ENCODE results near the gene MPDU1. TPM values are rescaled to one million over a fixed set of nuclear protein-coding genes. Genes with fewer than 3 reads are reported as not detected.
A peak's percentile ranks its signal among the peaks of the same experiment; 100 is the strongest.

Gene MPDU1
- total RNA-seq, 1 donor from 2014 or later = 22.4 TPM

DNA sequence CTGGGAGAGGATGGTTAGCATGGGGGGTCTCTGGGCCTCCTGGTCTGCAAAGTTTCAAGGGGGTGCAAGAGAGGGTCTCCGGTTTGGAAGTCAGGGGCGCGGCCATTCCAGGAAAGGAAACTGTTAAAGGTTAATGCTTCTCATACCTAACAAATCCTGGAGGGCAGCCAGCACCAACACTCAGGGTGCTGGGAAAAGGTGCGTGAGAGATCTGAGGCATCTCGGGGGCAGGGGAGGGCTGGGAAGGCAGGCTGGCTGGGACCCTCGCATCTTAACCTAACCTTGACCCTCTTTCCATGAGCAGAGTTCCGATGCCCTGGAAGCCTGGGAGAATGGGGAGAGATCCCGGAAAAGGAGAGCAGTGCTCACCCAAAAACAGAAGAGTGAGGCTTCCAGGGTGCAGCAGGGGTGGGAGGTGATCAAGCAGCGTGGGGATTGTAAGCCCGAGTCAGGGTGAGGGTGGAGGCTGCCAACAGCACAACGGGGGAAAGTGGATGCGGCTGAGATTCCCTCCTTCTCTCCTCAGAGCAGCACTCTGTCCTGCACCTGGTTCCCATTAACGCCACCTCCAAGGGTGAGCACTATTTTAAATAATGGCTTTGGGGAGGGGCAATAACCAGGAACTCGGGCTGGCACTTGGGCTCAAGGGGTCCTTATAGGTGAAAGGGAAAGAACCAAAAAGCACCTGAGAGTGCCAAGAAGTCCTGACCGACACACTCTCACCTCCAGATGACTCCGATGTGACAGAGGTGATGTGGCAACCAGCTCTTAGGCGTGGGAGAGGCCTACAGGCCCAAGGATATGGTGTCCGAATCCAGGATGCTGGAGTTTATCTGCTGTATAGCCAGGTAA is 24.1 kb upstream of the MPDU1 start:
- intact Hi-C loops (cut with DNase I) = loop anchor here (2.0 to 5.0 kb wide), 5 partner anchors 45 to 322 kb away; partner anchors contain the start of genes FGF11, PHF23, POLR2A and TMEM95

DNA sequence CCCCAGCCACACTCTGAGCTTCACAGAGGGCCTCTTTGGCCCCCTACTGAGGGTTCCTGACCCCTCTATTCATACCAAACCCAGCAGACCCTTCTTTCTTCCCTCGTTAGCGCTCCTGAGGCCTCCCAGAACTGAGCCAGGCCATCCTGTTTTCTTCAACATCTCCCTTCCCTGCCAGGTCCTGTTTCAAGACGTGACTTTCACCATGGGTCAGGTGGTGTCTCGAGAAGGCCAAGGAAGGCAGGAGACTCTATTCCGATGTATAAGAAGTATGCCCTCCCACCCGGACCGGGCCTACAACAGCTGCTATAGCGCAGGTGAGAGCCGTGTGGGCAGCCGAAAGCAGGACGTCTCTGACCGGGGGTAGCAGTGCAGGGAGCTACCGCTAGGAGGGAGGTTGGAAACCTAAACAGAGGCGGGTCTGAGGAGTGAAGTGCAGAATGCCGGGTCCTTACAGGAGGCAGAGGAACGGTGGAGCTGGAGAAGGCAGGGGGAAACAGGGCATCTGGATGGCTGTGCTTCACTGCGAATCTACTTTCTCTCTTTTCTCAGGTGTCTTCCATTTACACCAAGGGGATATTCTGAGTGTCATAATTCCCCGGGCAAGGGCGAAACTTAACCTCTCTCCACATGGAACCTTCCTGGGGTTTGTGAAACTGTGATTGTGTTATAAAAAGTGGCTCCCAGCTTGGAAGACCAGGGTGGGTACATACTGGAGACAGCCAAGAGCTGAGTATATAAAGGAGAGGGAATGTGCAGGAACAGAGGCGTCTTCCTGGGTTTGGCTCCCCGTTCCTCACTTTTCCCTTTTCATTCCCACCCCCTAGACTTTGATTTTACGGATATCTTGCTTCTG is 23.3 kb upstream of the MPDU1 start:
- no peak for DNase-seq (ENCODE audit: low spot score)
- intact Hi-C loops (cut with DNase I) = loop anchor here (1.0 to 5.0 kb wide), 4 partner anchors 46 to 203 kb away; partner anchors contain the start of genes FGF11, TMEM256 and TMEM95

More for the DNA sequence above, 24.1 kb upstream of the MPDU1 start:
- no peak for DNase-seq (ENCODE audit: low spot score)

DNA sequence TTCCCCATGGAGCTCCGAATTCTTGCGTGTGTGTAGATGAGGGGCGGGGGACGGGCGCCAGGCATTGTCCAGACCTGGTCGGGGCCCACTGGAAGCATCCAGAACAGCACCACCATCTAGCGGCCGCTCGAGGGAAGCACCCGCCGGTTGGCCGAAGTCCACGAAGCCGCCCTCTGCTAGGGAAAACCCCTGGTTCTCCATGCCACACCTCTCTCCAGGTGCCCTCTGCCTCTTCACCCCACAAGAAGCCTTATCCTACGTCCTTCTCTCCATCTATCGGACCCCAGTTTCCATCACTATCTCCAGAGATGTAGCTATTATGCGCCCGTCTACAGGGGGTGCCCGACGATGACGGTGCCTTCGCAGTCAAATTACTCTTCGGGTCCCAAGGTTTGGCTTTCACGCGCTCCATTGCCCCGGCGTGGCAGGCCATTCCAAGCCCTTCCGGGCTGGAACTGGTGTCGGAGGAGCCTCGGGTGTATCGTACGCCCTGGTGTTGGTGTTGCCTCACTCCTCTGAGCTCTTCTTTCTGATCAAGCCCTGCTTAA is 22.6 kb upstream of the MPDU1 start:
- DNase-seq (ENCODE audit: low spot score) = peak; percentile 95
- intact Hi-C loops (cut with DNase I) = loop anchor here (1.0 to 5.0 kb wide), 4 partner anchors 46 to 204 kb away; partner anchors contain the start of genes FGF11, TMEM256 and TMEM95

DNA sequence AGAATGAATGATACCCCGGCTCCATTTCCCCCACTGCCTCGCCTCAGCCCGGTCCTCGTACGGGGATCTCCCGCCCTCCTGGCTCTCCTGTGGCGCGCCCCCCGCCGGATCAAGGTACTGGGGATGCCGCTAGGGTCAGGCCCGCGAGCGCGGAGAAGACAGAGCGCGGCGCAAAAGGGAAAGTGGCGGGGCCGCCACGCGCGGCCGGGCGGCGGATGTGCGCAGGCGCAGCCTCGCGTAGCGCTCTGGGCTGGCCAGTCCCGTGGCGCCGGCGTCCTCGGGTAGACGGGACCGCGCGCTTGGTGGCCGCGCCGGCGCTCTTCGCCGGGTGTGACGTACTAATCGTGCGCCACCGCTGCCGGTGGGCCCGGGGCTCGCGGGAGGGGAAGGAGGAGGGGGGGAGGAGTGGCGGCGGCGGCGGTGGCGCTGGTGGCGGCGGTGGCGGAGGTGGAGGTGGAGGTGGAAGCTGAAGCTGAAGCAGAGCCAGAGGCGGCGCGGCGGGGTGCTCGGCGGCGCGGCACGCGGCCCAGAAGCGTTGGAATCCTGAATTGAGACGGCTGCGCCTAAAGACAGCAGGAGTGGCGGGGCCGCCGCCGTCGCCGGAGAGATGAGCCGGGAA is 22.0 kb upstream of the MPDU1 start, which contains the start of gene SENP3:
Gene SENP3, plus strand, starts transcription at position 331 of the 619 bp plus-strand sequence. CDS start 1,158 bp downstream, outside the sequence.
- intact Hi-C loops (cut with DNase I) = loop anchor here (1.0 to 5.0 kb wide), 4 partner anchors 47 to 204 kb away; partner anchors contain the start of genes FGF11, TMEM256 and TMEM95
- peak; percentile 94 for DNase-seq (ENCODE audit: low spot score)

DNA sequence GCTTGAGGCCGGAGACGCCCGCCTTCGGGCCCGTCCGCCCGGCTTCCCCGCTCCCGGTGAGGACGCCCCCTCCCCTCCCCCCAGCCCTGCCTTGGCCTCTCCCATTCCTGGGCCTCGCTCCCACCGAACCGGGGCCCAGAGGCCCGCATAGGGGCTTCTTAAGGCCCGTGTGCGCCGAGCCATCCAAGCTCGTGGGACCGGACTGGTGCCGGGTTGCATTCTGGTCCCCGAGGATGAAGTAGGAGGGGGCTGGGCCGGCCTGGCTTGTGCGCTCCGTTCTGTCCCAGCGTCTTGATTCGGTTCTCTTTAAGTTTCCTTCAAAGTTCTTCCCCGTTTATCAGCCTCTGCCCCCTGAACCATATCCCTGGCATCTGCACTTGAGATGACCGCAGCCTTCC is 21.4 kb upstream of the MPDU1 start:
- no peak for DNase-seq (ENCODE audit: low spot score)
- intact Hi-C loops (cut with DNase I) = loop anchor here (5.0 kb wide), 1 partner anchor 205 kb away; the partner anchor contains the start of gene TMEM95

DNA sequence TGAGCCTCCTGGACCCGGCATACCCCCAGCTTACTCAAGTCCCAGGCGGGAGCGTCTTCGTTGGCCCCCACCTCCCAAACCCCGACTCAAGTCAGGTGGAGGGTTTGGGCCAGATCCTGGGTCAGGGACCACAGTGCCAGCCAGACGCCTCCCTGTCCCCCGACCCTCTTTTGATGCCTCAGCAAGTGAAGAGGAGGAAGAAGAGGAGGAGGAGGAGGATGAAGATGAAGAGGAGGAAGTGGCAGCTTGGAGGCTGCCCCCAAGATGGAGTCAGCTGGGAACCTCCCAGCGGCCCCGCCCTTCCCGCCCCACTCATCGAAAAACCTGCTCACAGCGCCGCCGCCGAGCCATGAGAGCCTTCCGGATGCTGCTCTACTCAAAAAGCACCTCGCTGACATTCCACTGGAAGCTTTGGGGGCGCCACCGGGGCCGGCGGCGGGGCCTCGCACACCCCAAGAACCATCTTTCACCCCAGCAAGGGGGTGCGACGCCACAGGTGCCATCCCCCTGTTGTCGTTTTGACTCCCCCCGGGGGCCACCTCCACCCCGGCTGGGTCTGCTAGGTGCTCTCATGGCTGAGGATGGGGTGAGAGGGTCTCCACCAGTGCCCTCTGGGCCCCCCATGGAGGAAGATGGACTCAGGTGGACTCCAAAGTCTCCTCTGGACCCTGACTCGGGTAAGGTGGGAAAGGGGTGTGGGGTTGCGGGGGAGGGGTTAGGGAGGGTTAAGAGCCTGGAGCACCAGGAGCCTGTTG is 20.4 kb upstream of the MPDU1 start:
- DNase-seq (ENCODE audit: low spot score) = no peak
- intact Hi-C loops (cut with DNase I) = loop anchor here (5.0 kb wide), 1 partner anchor 206 kb away; the partner anchor contains the start of gene TMEM95

DNA sequence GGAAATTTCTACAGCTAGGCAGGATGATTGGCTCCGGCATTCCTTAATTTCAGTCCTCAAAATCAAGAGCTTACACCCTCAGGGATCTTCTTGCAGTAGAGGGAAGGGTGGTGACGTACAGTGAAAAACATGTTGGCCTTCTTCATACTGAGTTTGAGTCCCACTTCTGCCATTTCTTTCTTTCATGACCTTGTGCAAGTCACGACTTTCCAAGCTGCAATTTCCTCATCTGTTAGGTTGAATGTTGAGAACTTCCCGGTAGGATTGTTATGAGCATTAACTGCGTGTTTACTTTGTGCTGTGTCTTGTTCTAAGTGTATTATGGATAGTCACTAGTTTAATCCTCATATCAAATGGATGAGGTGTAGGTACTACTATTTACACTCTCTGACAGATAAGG is 14.1 kb upstream of the MPDU1 start:
- DNase-seq (ENCODE audit: low spot score) = no peak
- intact Hi-C loops (cut with DNase I) = no loop called here

DNA sequence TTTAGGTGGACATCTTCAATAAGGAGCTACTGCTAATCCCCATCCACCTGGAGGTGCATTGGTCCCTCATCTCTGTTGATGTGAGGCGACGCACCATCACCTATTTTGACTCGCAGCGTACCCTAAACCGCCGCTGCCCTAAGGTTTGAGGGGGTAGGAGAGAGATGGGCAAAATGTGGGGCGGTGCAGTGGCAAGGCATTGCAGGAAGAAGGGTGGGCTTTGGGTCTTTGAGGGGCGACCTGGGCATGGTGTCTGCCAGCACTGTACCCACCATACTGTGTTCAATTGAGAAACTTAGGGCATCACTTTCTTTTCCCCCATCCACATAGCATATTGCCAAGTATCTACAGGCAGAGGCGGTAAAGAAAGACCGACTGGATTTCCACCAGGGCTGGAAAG is 13.3 kb upstream of the MPDU1 start:
- intact Hi-C loops (cut with DNase I) = loop anchor here (5.0 kb wide), 1 partner anchor 318 kb away; the partner anchor contains the start of genes CTDNEP1 and ELP5
- no peak for DNase-seq (ENCODE audit: low spot score)

DNA sequence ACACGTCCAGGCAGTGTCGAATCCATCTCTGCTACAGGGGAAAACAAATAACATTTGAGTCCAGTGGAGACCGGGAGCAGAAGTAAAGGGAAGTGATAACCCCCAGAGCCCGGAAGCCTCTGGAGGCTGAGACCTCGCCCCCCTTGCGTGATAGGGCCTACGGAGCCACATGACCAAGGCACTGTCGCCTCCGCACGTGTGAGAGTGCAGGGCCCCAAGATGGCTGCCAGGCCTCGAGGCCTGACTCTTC is 11.4 kb upstream of the MPDU1 start:
- DNase-seq (ENCODE audit: low spot score) = no peak
- intact Hi-C loops (cut with DNase I) = loop anchor here (5.0 kb wide), 1 partner anchor 320 kb away; the partner anchor contains the start of genes CTDNEP1 and ELP5

DNA sequence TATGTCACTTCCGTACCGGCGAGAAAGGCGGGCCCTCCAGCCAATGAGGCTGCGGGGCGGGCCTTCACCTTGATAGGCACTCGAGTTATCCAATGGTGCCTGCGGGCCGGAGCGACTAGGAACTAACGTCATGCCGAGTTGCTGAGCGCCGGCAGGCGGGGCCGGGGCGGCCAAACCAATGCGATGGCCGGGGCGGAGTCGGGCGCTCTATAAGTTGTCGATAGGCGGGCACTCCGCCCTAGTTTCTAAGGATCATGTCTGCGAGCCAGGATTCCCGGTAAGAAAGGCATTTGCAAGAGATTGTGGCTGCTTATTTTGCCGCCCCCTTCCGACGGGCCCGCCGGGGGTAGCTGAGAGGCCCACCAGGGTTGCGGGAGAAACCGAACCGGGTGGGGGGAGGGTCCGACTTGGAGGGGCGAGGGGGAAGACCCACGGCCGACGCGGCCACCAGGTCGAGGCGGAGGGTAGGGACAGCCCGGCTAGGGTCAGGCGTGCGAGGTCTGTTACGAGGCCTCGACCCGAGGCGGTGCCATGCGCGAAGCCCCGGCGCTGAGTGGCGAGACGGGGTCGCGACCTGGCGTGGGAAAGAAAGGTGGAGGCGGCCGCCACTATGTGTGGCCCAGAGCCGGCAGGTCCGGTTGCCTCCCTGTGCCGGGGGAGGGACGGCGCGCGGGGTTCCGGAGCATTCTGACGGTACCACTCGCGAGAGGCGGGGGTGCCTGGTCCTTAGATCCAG is 10.9 kb upstream of the MPDU1 start:
- intact Hi-C loops (cut with DNase I) = loop anchor here (5.0 kb wide), 1 partner anchor 320 kb away; the partner anchor contains the start of genes CTDNEP1 and ELP5
- peak; percentile 99 for DNase-seq (ENCODE audit: low spot score)

DNA sequence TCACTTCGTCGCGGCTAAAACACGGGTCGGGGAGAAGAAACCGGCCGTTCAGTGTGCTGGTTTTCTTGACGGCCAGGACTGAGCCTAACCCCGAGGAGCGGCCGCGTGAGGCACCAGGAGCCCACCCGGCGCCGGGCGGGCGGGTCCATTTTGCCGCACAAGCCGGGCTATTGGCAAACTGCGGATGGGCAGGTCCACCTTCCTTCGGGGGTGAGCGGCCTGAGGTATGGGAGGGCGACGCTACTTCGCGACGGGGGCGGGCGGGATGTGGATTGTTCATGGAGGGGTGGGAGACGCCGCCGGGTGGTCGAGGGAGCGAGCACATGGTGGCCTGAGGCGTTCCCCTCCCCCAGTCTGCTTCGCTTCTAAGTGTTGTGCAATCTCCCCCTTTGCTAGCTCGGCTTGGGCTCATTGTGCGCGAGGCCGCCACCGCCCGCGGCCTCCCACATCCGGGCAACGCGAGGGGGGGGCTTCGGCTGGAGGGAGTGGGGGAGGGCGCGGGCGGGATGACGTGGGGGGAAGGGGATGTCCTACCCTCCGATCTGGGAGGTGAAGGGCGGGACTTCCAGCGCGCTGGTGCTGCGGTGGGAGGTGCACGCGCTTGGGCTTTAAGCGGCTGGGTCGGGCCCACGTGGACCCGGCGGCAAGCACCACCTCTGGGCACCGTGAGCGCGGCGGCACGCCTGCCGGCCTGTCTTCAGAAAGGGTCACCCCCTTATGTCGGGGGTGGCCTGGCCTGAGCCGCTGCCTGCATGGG is 10.2 kb upstream of the MPDU1 start:
- intact Hi-C loops (cut with DNase I) = loop anchor here (5.0 kb wide), 1 partner anchor 321 kb away; the partner anchor contains the start of genes CTDNEP1 and ELP5
- peak; percentile 95 for DNase-seq (ENCODE audit: low spot score)

DNA sequence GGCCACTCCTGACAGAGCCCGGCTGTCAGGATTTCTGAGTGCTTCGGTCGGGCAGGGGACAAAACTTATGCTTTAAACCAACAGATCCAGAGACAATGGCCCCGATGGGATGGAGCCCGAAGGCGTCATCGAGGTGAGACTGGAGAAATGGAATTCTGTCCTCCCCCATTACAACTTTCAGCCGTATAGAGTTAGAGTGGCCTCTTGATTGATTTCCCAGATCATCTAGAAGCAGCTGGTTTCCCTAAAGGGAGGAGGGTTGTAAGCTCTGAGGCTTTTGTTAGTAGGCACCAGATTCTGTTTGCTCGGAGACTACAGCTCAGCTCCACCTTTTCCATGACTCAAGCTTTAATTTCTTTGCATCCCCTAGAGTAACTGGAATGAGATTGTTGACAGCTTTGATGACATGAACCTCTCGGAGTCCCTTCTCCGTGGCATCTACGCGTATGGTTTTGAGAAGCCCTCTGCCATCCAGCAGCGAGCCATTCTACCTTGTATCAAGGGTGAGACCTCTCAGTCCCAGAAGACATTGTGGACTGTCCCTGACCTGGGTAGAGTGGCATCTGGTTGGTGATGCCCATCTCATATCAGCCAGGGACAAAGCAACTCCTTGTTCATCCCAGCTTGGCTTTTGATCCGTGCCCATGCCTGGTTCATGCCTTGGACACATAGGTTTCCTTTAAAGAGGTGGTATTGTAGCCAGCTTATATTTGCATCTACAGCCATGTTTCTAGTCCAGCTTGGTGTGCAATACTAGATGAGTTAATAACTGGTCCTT is 9.3 kb upstream of the MPDU1 start:
- intact Hi-C loops (cut with DNase I) = loop anchor here (5.0 kb wide), 1 partner anchor 322 kb away; the partner anchor contains the start of genes CTDNEP1 and ELP5
- DNase-seq (ENCODE audit: low spot score) = no peak

DNA sequence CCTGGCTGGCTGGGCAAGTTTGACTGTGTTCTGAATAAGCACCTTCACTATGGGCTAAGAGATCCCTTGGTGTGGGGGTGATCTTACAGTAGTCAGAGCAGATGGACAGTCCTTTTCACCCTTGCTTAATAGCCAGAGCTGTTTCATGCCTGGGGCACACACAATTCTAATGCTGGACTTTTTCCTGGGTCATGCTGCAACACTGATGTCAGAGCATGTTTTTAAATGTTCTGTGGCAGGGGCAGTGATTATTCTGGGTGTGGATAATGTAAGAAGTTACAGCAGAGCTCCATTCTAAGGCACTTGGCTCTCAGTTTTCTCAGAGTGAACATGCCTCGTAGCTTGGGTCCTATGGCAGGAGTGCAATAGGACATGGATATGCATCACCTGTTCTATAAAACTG is 8.2 kb upstream of the MPDU1 start:
- no peak for DNase-seq (ENCODE audit: low spot score)
- intact Hi-C loops (cut with DNase I) = no loop called here

DNA sequence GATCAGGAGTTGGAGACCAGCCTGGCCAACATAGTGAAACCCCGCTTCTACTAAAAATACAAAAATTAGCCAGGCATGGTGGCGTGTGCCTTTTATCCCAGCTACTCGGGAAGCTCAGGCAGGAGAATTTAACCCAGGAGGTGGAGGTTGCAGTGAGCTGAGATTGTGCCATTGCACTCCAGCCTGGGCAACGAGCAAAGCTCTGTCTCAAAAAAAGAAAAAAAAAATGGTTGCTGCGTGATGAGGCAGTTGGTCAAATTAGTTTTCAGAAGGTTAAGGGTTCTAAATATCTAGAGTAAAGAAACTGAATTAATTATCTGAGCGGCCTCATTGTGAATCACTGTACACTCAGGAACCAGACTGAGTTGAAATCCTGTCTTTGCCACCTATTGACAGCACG is 7.7 kb upstream of the MPDU1 start:
- intact Hi-C loops (cut with DNase I) = no loop called here
- DNase-seq (ENCODE audit: low spot score) = no peak

DNA sequence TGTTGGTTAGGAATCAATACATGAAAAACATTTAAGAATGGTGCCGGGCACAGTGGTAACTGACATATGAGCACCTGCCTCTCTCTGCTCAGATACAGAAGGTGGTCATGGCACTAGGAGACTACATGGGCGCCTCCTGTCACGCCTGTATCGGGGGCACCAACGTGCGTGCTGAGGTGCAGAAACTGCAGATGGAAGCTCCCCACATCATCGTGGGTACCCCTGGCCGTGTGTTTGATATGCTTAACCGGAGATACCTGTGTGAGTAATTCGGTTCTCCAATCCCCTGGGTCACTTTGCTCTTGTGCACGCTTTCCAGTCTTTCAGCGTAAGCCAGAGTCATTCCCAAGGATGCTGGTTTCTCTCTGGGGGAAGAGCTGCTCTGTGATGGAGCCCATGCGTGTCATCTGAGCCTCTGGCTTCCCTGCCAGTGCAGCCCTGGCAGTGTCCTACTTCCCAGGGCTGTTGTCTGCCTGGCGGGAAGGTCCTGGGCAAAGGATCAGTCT is 7.2 kb upstream of the MPDU1 start:
- DNase-seq (ENCODE audit: low spot score) = no peak
- intact Hi-C loops (cut with DNase I) = no loop called here

Measured in cardiac septum (tissue), 1 donor.